GM03348 (cell line): ENCODE measurements around the gene SPOCK1.
A peak's percentile ranks its signal among the peaks of the same experiment; 100 is the strongest.
"Not testable (repeated sequence)": the region's sequence is repeated elsewhere in the genome, so short reads cannot be mapped to it uniquely, and the experiment has no call there.

Source experiments
- DNase-seq: peaks from one replicate; pipeline ENCODE4 v3.0.0; 2012; ENCODE audit warnings: low spot score

The SPOCK1 gene

GRCh38 chr5:137022043-137022442 is 477.1 kb downstream of the SPOCK1 start:
- peak; percentile 37 for DNase-seq

GRCh38 chr5:137019229-137019628 is 479.9 kb downstream of the SPOCK1 start:
- no peak for DNase-seq

DNA sequence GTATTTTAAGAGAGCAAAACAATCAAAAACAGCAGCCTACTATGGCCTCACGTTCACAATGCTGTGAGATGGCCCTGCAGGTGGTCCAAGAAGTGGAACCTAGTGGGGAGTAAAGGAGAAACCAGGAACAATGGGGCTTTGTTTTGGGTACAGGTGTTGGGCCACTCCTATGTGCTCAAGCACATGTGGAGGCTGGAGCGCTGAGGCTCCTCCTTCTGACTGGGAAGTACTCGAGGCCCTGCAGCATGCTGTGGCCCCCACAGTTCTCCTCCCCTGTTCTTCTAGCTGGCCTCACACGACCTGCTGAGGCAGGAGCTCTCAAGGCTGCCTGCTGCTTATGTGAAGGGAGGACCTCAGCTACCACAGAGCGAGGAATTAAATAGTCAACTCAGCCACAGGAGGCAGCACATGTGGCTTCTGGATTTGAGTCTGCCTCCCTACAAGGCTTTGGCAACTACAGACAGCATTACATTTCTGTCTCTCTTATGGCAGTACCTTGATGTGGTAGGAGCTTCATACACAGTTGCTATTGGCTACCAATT is 482.3 kb downstream of the SPOCK1 start:
- DNase-seq, result no peak

DNA sequence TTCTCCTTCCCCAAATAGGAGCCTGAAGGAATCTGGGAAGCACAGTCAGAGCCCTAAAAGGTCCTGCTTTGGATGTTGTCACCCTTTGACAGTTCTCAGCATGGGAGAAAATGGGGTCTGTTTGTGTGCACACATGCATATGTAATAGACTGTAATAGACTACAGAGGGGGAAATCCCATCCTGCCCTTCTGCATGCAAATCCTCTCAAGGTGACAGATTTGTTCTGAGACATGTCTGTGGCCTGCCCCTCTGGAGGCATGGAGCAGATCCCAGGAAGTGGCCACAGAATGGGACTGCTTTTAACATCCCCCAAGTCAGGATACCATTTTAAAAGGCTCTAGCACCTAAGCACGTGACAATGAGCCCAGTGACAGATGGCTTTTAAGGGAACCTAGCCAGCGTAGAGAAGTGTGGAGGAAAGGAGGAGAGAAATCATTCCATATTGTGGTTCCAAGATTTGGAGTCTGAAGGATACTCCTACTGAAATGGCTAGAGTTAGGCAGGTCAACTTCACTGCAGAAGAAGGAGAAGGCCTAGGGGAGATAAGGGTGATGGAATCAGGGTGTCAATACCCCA is 483.5 kb downstream of the SPOCK1 start:
- no peak for DNase-seq

GRCh38 chr5:137014731-137015130 is 484.4 kb downstream of the SPOCK1 start:
- no peak for DNase-seq

DNA sequence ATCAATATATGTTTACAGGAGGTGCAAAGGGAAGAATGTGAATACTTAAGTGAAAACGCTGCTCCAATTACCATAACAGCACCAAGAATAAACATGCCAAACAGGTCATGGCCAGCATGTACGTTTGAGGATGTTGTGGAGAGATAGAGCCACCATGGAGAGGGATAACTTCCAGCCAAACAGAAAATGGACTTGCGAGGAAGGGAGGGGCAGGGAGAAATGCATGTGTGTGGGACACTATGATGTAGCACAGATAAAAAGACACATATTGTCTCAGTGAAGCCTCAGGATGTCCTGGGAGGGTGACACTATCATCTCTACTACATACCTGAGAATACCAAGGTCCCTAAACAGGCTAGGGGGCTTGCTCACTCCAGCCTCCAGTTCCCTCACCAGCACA is 488.9 kb downstream of the SPOCK1 start:
- no peak for DNase-seq

DNA sequence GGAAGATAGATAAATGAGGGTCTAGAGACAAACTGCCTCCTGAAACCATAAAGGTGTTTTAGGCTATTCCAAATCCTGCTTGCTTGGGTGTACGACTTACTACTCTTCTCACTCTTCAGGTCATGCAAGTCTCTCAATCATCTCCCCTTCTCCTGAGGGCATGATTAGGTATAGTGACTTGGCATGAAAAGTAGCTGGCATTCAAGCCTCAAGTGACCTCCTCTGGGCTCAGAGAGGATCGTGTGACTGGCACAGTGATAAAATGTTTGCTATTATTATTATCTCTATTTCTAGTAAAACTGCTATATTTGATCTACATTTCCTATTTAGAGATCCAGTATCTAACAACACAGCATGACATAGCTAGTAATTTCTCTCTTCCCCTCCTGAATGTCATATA is 494.8 kb downstream of the SPOCK1 start:
- DNase-seq, result no peak

DNA sequence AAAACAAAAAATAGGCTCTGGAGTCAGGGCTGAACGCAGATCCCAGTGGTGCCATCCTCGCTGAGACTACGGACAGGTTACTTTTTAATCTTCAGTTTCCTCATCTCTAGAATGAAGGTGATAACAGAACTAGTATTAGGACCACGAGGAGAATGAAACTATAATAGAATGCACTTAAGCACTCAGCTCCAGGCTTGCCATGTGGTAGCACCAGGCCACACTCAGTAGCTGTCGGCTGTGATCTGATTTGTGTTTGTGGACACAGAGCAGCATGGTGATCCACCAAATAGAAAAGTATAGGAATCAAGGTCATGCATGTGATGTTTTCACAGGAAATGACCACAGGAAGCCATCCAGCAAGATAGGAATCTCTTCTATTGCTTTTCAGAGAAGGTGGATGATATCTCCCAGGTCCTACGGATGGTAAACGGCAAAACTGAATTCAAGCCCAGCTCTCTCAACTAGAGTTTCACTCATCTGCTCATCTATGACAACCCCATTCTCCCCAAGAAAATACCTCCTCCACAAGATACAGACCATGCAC is 498.0 kb downstream of the SPOCK1 start:
- DNase-seq, result no peak

- DNase-seq, result no peak
Measured at GRCh38 chr5:136999787-137000186, 499.3 kb downstream of the SPOCK1 start.

- DNase-seq, result no peak
Measured at GRCh38 chr5:136998854-136999357, 500.2 kb downstream of the SPOCK1 start.

DNA sequence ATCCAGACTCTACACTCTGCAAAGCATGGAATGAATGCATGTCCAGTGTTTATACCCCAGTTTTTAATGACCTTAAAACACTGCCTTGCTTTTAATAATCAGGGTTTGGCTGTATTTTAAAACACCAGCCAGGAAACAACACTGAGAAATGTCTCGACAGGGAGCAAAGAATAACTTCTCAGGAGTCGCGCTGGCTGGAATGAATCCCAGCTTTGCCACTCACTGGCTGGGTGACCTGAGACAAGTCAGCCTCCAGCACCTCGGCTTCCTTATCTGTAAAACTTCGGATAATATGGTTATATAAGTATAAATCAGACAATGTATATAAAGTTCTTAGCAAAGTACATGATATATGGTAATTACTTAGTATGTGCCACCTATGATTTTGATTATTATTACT is 505.0 kb downstream of the SPOCK1 start:
- DNase-seq, result no peak

GRCh38 chr5:136992796-136993489 is 506.2 kb downstream of the SPOCK1 start:
- no peak for DNase-seq

DNA sequence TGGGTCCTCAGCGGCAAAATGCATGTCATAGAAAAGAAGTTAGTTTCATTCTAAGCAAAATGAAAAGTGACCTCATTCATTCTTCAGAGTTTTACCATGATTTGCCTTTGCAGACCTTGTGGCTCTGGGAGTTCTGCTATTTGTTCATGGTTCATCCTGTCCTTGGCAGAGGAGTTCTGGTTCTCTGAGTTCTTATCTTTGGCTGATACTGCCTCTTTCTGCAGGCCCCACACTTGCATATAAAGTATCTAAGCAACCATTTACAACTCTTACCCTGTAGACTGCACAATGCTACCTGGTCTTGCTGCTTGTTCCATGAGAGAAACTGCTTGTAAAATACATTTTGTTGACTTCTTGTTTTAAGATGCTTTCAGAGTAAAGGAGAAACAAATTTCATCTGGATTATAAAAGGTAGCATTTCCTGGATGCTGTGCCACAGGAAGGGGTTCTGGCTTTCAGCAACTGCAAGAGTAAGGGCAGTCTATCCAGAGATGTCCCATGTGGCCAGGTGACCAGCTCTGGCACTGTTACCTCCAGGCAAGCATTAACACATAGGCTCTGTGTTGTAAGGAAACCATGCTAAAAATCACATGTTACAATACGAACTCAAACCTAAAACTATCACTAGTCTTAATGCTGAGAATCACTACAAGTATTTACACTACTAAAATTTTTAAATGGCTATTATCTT is 513.2 kb downstream of the SPOCK1 start:
- no peak for DNase-seq

GRCh38 chr5:136984772-136985446 is 514.2 kb downstream of the SPOCK1 start:
- no peak for DNase-seq

DNA sequence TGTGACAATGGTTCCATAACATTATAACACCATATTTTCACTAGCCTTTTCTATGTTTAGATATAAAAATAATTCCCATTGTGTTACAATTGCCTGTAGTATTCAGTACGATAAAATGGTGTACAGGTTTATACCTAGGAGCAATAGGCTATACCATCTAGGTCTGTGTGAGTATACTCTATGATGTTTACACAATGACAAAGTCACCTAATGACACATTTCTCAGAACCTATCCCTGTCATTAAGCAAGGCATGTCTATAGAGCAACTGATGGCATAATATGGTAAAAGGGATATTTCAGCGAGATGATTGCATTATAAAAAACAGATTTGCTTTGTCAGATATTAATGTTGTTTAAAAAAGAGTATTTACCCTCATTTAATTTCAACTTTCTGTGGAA is 517.2 kb downstream of the SPOCK1 start:
- DNase-seq, result no peak

DNA sequence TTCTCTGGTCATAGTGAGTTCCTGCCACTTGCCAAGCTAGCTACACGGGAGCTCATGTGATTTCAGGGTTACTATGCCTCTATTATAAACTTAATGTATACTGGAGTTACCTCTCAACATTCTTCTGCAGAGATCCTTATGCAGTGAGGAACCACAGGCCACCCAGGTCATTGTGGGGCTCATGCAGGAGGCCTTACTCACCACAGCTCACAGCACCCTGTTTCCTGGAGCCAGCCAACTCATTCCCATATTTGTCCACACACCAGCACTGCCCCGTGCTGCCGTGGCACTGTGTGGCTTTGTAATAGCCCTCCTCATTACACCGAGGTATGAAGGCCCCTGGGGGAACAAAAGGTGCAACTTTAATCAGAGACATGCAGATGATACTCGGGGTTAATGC is 520.0 kb downstream of the SPOCK1 start:
- DNase-seq, result no peak

- DNase-seq, result no peak
Measured at GRCh38 chr5:136963504-136963903, 535.6 kb downstream of the SPOCK1 start.

GRCh38 chr5:136957428-136957827 is 541.7 kb downstream of the SPOCK1 start:
- no peak for DNase-seq

- not testable (repeated sequence) for DNase-seq
Measured at GRCh38 chr5:136954142-136954541, 545.0 kb downstream of the SPOCK1 start.

DNA sequence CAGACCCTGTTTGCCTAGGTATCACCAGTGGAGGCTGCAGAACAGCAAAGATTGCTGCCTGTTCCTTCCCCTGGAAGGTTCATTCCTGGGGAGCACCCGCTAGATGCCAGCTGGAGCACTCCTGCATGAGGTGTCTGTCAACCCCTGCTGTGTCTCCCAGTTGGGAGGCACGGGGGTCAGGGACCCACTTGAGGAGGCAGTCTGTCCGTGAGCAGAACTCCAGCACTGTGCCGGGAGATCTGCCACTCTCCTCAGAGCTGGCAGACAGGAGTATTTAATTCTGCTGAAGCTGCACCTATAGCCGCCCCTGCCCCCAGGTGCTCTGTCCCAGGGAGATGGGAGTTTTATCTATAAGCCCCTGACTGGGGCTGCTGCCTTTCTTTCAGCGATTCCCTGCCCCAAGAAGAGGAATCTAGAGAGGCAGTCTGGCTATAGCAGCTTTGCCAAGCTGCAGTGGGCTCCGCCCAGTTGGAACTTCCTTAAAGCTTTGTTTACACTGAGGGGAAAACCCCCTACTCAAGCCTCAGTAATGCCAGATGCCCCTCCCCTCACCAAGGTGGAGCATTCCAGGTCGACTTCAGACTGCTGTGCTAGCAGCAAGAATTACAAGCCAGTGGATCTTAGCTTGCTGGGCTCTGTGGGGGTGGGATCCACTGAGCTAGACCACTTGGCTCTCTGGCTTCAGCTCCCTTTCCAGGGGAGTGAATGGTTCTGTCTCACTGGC is 545.6 kb downstream of the SPOCK1 start:
- not testable (repeated sequence) for DNase-seq

- no peak for DNase-seq
Measured at GRCh38 chr5:136927571-136927970, 571.6 kb downstream of the SPOCK1 start.
